Measurements from ENCODE around the gene COL6A2.
"Not testable (repeated sequence)": the region's sequence is repeated elsewhere in the genome, so short reads cannot be mapped to it uniquely, and the experiment has no call there.

The COL6A2 gene

DNA sequence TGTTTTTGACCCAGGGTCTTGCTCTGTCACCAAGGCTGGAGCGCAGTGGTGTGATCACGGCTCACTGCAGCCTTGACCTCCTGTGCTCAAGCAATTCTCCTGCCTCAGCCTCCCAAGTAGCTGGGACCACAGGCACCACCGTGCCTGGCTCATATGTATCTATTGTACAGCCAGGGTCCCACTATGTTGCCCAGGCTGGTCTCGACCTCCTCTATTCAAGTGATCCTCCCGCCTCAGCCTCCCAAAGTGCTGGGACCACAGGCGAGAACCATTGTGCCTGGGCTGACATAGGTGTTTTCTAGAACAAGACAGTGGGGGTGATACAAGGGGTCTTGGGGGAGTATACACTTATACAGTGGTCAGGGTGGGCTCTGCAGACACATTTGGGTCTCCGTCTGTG lies 40.0 kb downstream of the COL6A2 start:
- no peaks in the 10 kb centered on the region for H3K27me3 ChIP-seq (ENCODE audit: control insufficient read depth, low read length)
- H3K4me1 ChIP-seq (ENCODE audit: control insufficient read depth, low read length) = no peaks in the 10 kb centered on the region
- H3K36me3 ChIP-seq (ENCODE audit: control insufficient read depth, low read length) = no peaks in the 10 kb centered on the region
- TF ChIP-seq EZH2phosphoT487 (IDR thresholded peaks at IDR 0.05; ENCODE audit: borderline replicate concordance, low read length) = no peak
- TF ChIP-seq, protein P1, sequence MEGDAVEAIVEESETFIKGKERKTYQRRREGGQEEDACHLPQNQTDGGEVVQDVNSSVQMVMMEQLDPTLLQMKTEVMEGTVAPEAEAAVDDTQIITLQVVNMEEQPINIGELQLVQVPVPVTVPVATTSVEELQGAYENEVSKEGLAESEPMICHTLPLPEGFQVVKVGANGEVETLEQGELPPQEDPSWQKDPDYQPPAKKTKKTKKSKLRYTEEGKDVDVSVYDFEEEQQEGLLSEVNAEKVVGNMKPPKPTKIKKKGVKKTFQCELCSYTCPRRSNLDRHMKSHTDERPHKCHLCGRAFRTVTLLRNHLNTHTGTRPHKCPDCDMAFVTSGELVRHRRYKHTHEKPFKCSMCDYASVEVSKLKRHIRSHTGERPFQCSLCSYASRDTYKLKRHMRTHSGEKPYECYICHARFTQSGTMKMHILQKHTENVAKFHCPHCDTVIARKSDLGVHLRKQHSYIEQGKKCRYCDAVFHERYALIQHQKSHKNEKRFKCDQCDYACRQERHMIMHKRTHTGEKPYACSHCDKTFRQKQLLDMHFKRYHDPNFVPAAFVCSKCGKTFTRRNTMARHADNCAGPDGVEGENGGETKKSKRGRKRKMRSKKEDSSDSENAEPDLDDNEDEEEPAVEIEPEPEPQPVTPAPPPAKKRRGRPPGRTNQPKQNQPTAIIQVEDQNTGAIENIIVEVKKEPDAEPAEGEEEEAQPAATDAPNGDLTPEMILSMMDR (IDR thresholded peaks at IDR 0.05; ENCODE audit: low read depth, low read length, poor library complexity, severe bottlenecking) = no peak
- H4K20me1 ChIP-seq (ENCODE audit: control insufficient read depth, insufficient read depth, low read depth, low read length) = no peaks in the 10 kb centered on the region
- H3K9me2 ChIP-seq (replicated peaks; ENCODE audit: control insufficient read depth, low read length) = no peaks in the 10 kb centered on the region
- H3K9me3 ChIP-seq (ENCODE audit: control insufficient read depth, insufficient read depth, low read length) = no peaks in the 10 kb centered on the region
- H3K4me2 ChIP-seq (ENCODE audit: low read length) = no peak overlapping the region
- no peaks in the 10 kb centered on the region for H3K79me2 ChIP-seq (ENCODE audit: control insufficient read depth, low read length)
- no peak overlapping the region for H3K4me3 ChIP-seq (ENCODE audit: low read length)
- H3F3A ChIP-seq (ENCODE audit: control insufficient read depth, insufficient read depth) = no peaks in the 10 kb centered on the region
- H3K27ac ChIP-seq (ENCODE audit: low read depth, low read length) = no peak overlapping the region

DNA sequence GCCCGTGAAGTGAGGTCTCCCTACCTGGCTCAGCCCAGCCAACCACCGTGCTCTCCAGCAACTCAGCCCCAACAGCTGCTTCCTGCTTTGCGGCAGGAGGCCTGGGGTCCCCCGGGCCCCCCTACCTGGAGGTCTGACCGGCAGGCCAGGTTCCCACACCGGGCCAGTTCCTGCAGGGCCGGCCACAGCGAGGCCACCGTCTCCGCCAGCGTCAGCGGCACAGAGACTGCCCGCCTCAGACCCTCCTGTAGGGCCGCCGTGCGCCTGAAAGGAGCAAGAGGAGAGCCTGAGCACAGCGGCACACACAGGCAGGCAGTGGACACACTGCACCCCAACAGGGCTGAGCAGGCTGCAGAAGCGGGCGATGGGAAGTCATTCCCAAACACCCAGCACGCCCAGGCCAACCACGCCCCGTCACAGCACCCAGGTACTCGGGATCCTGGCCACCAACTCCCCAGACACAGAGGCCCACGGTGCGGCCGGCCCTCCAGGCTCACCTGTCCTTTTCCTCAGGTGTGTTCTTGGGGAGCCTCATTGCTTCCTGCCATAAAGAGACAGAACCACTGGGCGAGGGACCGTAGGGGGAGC lies 40.6 kb downstream of the COL6A2 start:
- no peaks in the 10 kb centered on the region for H3K4me1 ChIP-seq (ENCODE audit: control insufficient read depth, low read length)
- H3K4me2 ChIP-seq (ENCODE audit: low read length) = no peak overlapping the region
- H4K20me1 ChIP-seq (ENCODE audit: control insufficient read depth, insufficient read depth, low read depth, low read length) = no peaks in the 10 kb centered on the region
- no peaks in the 10 kb centered on the region for H3K27me3 ChIP-seq (ENCODE audit: control insufficient read depth, low read length)
- H3K36me3 ChIP-seq (ENCODE audit: control insufficient read depth, low read length) = no peaks in the 10 kb centered on the region
- no peaks in the 10 kb centered on the region for H3K9me3 ChIP-seq (ENCODE audit: control insufficient read depth, insufficient read depth, low read length)
- no peaks in the 10 kb centered on the region for H3K9me2 ChIP-seq (replicated peaks; ENCODE audit: control insufficient read depth, low read length)
- TF ChIP-seq, protein P1 (IDR thresholded peaks at IDR 0.05; ENCODE audit: low read depth, low read length, poor library complexity, severe bottlenecking) = no peak
- TF ChIP-seq EZH2phosphoT487 (IDR thresholded peaks at IDR 0.05; ENCODE audit: borderline replicate concordance, low read length) = no peak
- no peak overlapping the region for H3K27ac ChIP-seq (ENCODE audit: low read depth, low read length)
- H3K79me2 ChIP-seq (ENCODE audit: control insufficient read depth, low read length) = no peaks in the 10 kb centered on the region
- H3F3A ChIP-seq (ENCODE audit: control insufficient read depth, insufficient read depth) = no peaks in the 10 kb centered on the region
- no peak overlapping the region for H3K4me3 ChIP-seq (ENCODE audit: low read length)

DNA sequence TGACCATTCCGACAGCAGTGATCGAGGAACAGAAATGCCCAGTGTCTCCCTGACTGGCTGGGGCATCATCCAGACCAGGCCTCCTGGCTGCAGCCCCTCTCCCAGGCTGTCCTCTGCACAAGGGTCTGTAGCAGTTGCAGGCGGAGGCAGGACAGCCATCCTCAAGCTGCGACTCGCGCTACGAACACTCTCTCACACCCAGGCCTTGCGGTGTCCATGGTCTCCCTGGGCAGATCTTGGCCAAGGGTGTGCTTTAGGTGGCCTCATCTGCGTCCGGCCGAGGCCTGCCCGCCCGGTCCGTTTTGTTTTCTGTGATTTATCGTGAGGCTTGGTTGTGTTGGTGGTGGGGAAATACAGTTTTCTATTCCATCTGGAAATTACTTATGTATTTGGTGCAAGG lies 41.8 kb downstream of the COL6A2 start:
- no peak overlapping the region for H3K4me3 ChIP-seq (ENCODE audit: low read length)
- H4K20me1 ChIP-seq (ENCODE audit: control insufficient read depth, insufficient read depth, low read depth, low read length) = no peaks in the 10 kb centered on the region
- H3F3A ChIP-seq (ENCODE audit: control insufficient read depth, insufficient read depth) = no peaks in the 10 kb centered on the region
- no peaks in the 10 kb centered on the region for H3K9me2 ChIP-seq (replicated peaks; ENCODE audit: control insufficient read depth, low read length)
- no peaks in the 10 kb centered on the region for H3K4me1 ChIP-seq (ENCODE audit: control insufficient read depth, low read length)
- H3K9me3 ChIP-seq (ENCODE audit: control insufficient read depth, insufficient read depth, low read length) = peaks cover under 1% of the 10 kb centered on the region; the same call in 1 of the 2 replicates
- no peaks in the 10 kb centered on the region for H3K27me3 ChIP-seq (ENCODE audit: control insufficient read depth, low read length)
- no peaks in the 10 kb centered on the region for H3K79me2 ChIP-seq (ENCODE audit: control insufficient read depth, low read length)
- no peak for TF ChIP-seq EZH2phosphoT487 (IDR thresholded peaks at IDR 0.05; ENCODE audit: borderline replicate concordance, low read length)
- TF ChIP-seq, protein P1 (IDR thresholded peaks at IDR 0.05; ENCODE audit: low read depth, low read length, poor library complexity, severe bottlenecking) = no peak
- no peaks in the 10 kb centered on the region for H3K36me3 ChIP-seq (ENCODE audit: control insufficient read depth, low read length)
- no peak overlapping the region for H3K27ac ChIP-seq (ENCODE audit: low read depth, low read length)
- no peak overlapping the region for H3K4me2 ChIP-seq (ENCODE audit: low read length)

DNA sequence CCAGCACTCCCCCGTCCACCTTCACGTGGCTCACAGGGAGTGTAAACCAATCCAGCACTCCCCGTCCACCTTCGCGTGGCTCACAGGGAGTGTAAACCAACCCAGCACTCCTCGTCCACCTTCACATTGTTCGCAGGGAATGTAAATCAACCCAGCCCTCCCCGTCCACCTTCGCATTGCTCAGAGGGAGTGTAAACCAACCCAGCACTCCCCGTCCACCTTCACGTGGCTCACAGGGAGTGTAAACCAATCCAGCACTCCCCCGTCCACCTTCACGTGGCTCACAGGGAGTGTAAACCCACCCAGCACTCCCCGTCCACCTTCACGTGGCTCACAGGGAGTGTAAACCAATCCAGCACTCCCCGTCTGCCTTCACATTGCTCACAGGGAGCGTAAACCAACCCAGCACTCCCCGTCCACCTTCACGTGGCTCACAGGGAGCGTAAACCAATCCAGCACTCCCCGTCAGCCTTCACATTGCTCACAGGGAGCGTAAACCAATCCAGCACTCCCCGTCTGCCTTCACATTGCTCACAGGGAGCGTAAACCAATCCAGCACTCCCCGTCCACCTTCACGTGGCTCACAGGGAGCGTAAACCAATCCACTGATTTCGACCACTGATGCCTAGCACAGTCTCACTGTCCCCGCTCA lies 42.6 kb downstream of the COL6A2 start:
- not testable (repeated sequence) for H3K4me3 ChIP-seq (ENCODE audit: low read length); H3F3A ChIP-seq (ENCODE audit: control insufficient read depth, insufficient read depth); H4K20me1 ChIP-seq (ENCODE audit: control insufficient read depth, insufficient read depth, low read depth, low read length); H3K36me3 ChIP-seq (ENCODE audit: control insufficient read depth, low read length); H3K27me3 ChIP-seq (ENCODE audit: control insufficient read depth, low read length); H3K4me1 ChIP-seq (ENCODE audit: control insufficient read depth, low read length); H3K9me2 ChIP-seq (replicated peaks; ENCODE audit: control insufficient read depth, low read length); H3K79me2 ChIP-seq (ENCODE audit: control insufficient read depth, low read length); H3K27ac ChIP-seq (ENCODE audit: low read depth, low read length); H3K4me2 ChIP-seq (ENCODE audit: low read length); H3K9me3 ChIP-seq (ENCODE audit: control insufficient read depth, insufficient read depth, low read length)

All from DOHH2 (cell line).